Loucy (cell line): Measurements from ENCODE around the gene DLD.

Source experiments
- H2AFZ ChIP-seq: fragments of 200-600 bp; sonication (generic); 2 replicates; pipeline ENCODE4 v1.6.0; 2016; ENCODE audit warnings: antibody characterized with exemption, mild to moderate bottlenecking, low read length, moderate library complexity
- H3F3A ChIP-seq: fragments of 200-600 bp; 2 replicates; pipeline ENCODE4 v1.6.0; 2016; ENCODE audit warnings: antibody characterized with exemption, low read depth, mild to moderate bottlenecking
- H3K27me3 ChIP-seq: fragments of 200-600 bp; sonication (generic); 2 replicates; pipeline ENCODE4 v1.6.1; 2014; ENCODE audit warnings: low read length, mild to moderate bottlenecking; ENCODE audit not compliant: insufficient read depth, poor library complexity, severe bottlenecking
- H3K36me3 ChIP-seq: fragments of 200-600 bp; sonication (generic); 2 replicates; pipeline ENCODE4 v1.6.1; 2016; ENCODE audit warnings: low read length; ENCODE audit not compliant: insufficient read depth
- H3K4me1 ChIP-seq: fragments of 200-600 bp; sonication (generic); 2 replicates; pipeline ENCODE4 v1.5.1; 2014; ENCODE audit warnings: low read length, mild to moderate bottlenecking; ENCODE audit not compliant: insufficient read depth, poor library complexity, severe bottlenecking
- H3K4me2 ChIP-seq: fragments of 200-600 bp; sonication (generic); 2 replicates; pipeline ENCODE4 v1.6.0; 2014; ENCODE audit warnings: antibody characterized with exemption, low read length, low read depth, mild to moderate bottlenecking; ENCODE audit not compliant: poor library complexity, severe bottlenecking
- H3K4me3 ChIP-seq: fragments of 200-600 bp; sonication (generic); 2 replicates; pipeline ENCODE4 v1.5.1; 2014; ENCODE audit warnings: low read length, mild to moderate bottlenecking, mixed read lengths; ENCODE audit not compliant: poor library complexity, severe bottlenecking
- H3K79me2 ChIP-seq: fragments of 200-600 bp; sonication (generic); 2 replicates; pipeline ENCODE4 v1.6.1; 2014; ENCODE audit warnings: low read length; ENCODE audit not compliant: insufficient read depth
- H3K9ac ChIP-seq: fragments of 200-600 bp; sonication (generic); 2 replicates; pipeline ENCODE4 v1.6.0; 2014; ENCODE audit warnings: mild to moderate bottlenecking, low read depth, low read length, moderate library complexity; ENCODE audit not compliant: poor library complexity, severe bottlenecking
- H3K9me2 ChIP-seq: fragments of 200-600 bp; sonication (generic); replicated peaks from 2 replicates; pipeline ENCODE4 v1.6.1; 2016; ENCODE audit warnings: low read depth, low read length, mixed read lengths
- H3K9me3 ChIP-seq: fragments of 200-600 bp; sonication (generic); 2 replicates; pipeline ENCODE4 v1.6.1; 2014; ENCODE audit warnings: mild to moderate bottlenecking, antibody characterized with exemption, low read length, low read depth; ENCODE audit not compliant: insufficient read depth
- H4K20me1 ChIP-seq: fragments of 200-600 bp; sonication (generic); 2 replicates; pipeline ENCODE4 v1.6.0; 2014; ENCODE audit warnings: antibody characterized with exemption, low read length, mild to moderate bottlenecking; ENCODE audit not compliant: insufficient read depth, poor library complexity, severe bottlenecking
- EZH2phosphoT487 ChIP-seq: fragments of 200-600 bp; IDR thresholded peaks from 2 replicates; pipeline ENCODE4 v1.6.1; 2018; ENCODE audit warnings: antibody characterized with exemption, mild to moderate bottlenecking, moderate library complexity, borderline replicate concordance
- TF ChIP-seq, protein P1 (sequence below): fragments of 200-600 bp; sonication (generic); conservative IDR thresholded peaks from 2 replicates; pipeline ENCODE4 v1.5.1; 2014; ENCODE audit warnings: mild to moderate bottlenecking, antibody characterized with exemption, low read length

Gene DLD

DNA sequence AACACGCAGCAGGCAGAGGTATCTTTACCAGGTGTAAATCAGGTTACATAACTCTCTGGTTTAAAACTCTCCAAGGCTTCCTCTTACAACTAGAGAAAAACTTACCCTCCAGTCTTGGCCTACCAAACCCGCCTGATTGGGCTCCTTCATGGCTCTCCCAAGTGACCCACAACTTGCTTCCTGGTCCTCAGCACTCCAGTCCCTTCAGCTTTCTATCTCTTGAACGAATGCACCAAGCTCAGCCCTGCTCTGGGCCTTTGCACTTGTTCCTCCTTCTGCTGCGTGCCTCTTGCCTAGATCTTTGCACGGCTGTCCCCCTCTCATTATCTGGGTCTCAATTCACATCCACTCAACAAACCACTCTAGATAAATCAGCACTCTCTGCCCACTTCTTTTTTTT, 32.7 kb upstream of the DLD start:
- Histone ChIP-seq H3K9ac (no peak overlapping the region), H2AFZ (no peak overlapping the region), H3K4me1 (peaks cover 11% of the 10 kb centered on the region), H3K4me2 (no peak overlapping the region), H3K36me3 (no peaks in the 10 kb centered on the region), H4K20me1 (no peaks in the 10 kb centered on the region), H3K27me3 (no peaks in the 10 kb centered on the region), H3K9me2 (no peaks in the 10 kb centered on the region), H3K9me3 (no peaks in the 10 kb centered on the region), H3F3A (no peaks in the 10 kb centered on the region), H3K79me2 (no peaks in the 10 kb centered on the region), H3K4me3 (no peak overlapping the region)
- TF ChIP-seq, protein P1, sequence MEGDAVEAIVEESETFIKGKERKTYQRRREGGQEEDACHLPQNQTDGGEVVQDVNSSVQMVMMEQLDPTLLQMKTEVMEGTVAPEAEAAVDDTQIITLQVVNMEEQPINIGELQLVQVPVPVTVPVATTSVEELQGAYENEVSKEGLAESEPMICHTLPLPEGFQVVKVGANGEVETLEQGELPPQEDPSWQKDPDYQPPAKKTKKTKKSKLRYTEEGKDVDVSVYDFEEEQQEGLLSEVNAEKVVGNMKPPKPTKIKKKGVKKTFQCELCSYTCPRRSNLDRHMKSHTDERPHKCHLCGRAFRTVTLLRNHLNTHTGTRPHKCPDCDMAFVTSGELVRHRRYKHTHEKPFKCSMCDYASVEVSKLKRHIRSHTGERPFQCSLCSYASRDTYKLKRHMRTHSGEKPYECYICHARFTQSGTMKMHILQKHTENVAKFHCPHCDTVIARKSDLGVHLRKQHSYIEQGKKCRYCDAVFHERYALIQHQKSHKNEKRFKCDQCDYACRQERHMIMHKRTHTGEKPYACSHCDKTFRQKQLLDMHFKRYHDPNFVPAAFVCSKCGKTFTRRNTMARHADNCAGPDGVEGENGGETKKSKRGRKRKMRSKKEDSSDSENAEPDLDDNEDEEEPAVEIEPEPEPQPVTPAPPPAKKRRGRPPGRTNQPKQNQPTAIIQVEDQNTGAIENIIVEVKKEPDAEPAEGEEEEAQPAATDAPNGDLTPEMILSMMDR: no peak
- TF ChIP-seq EZH2phosphoT487: no peak

DNA sequence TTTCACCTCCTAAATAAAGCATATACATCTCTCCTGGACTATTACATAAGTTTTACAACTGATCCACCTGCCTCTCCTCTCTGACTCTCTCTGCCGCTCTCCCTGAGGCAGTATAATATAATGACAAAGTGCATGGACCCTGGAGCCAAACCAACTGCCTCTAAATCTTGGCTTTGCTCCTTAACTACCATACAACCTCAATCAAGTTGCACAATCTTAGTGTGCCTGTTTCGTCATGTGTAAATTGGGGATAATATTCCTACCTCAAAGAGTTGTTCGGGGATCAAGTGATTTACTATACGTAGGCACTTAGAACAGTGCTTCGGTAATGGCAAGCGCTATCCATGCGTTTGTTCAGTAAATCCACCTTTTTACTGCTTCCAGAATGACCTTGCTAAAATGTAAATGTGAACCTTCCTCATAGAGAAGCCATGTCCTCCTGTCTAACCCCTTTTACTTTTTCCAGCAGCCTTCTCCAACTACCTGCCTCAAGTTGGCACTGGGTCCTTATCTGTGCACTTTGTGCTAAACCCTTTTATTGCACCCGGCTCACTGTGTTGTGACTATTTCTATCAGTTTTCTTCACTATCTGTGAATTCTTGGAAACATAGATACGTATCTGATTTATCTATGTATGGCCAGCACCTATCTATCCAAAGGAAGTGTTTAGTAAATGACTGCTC, 30.6 kb upstream of the DLD start:
- H2AFZ ChIP-seq: no peak overlapping the region
- no peaks in the 10 kb centered on the region for H3K9me3 ChIP-seq
- no peaks in the 10 kb centered on the region for H3K36me3 ChIP-seq
- H3F3A ChIP-seq: no peaks in the 10 kb centered on the region
- no peak for TF ChIP-seq EZH2phosphoT487
- TF ChIP-seq, protein P1: no peak
- no peak overlapping the region for H3K4me2 ChIP-seq
- peaks cover 11% of the 10 kb centered on the region for H3K4me1 ChIP-seq
- no peaks in the 10 kb centered on the region for H3K27me3 ChIP-seq
- no peak overlapping the region for H3K4me3 ChIP-seq
- H3K79me2 ChIP-seq: no peaks in the 10 kb centered on the region
- H4K20me1 ChIP-seq: no peaks in the 10 kb centered on the region
- H3K9me2 ChIP-seq: no peaks in the 10 kb centered on the region
- H3K9ac ChIP-seq: no peak overlapping the region

DNA sequence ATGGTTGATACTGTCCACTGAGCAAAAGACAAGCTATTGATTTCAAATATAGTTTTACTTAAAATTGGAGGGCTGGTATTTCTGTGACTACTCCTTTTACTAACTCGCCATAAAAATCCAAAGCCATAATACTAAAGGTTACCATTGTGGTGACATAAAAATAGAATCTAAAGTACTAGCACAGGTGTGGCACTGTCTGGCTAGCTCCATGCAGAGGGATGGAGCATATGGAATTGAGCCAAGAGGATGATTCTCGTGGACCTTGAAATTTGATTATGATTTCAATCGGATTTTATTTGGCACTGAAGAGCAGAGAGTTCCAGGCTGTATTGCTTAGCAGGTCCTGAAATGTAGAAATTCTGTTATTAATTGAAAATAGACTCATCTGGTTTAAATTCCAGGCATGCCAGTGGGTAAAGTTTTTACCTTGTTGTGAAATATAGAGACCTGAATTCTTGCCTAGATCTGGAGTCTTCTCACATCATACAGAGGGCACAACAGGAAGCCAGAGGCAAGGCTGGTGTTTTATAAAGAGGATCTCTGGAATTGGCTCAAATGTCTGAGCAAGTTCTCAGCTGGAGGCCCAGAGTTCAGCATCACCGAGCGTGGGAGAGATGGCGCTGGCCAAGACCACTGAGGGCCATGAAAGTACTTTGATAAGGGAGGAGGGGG, 29.9 kb upstream of the DLD start:
- Histone ChIP-seq H3K79me2 (no peaks in the 10 kb centered on the region), H3F3A (no peaks in the 10 kb centered on the region), H2AFZ (no peak overlapping the region), H3K9ac (no peak overlapping the region), H3K9me3 (no peaks in the 10 kb centered on the region), H3K9me2 (no peaks in the 10 kb centered on the region), H3K4me1 (peaks cover 11% of the 10 kb centered on the region), H3K36me3 (no peaks in the 10 kb centered on the region), H3K27me3 (no peaks in the 10 kb centered on the region), H3K4me3 (no peak overlapping the region), H3K4me2 (no peak overlapping the region), H4K20me1 (no peaks in the 10 kb centered on the region)
- TF ChIP-seq EZH2phosphoT487: no peak
- TF ChIP-seq, protein P1: no peak
